K562 (cell line): ENCODE results near the gene RIMKLB. TPM values are rescaled to one million over a fixed set of nuclear protein-coding genes. Genes with fewer than 3 reads are reported as not detected.
"Not testable (repeated sequence)": the region's sequence is repeated elsewhere in the genome, so short reads cannot be mapped to it uniquely, and the experiment has no call there.

ENCODE experiments used
- ATAC-seq: fragments of 200-7000 bp; cut with Tn5 transposase; 3 replicates; pipeline ENCODE4 v1.9.1; 2020; ENCODE audit warnings: moderate library complexity
- BruUV-seq: library from RNA; stranded (reverse); fragments of 400-500 nt; replicated peaks from 2 replicates; lab custom pipeline; 2021; lab: Mats Ljungman, UMichigan
- CTCF ChIA-PET: fragments of 300-600 bp; formaldehyde crosslinking; extraction: SDS; loops from one replicate; lab custom pipeline; 2021; ENCODE audit warnings: low intra/inter-chr PET ratio; lab: Yijun Ruan, JAX
- POLR2A ChIA-PET: fragments of 300-600, 350-650 bp; sonication (Branson Sonifier 250); formaldehyde crosslinking; extraction: SDS; loops from one replicate; lab custom pipeline; 2021; ENCODE audit warnings: antibody characterized with exemption, inconsistent platforms; lab: Yijun Ruan, JAX
- DNase-seq, 4 experiments: peaks; one replicate each; pipeline versions ENCODE4 v3.0.0 to v3.0.0-alpha.2; 2011 to 2018; ENCODE audit warnings: low spot score in 3 of 4, mixed read lengths in 3 of 4; ENCODE audit errors: extremely low read depth in 1 of 4
- FAIRE-seq: peaks from 2 replicates; lab custom pipeline; 2011; peaks lifted over from hg19 to GRCh38; lab: Jason Lieb, UNC
- H2AFZ ChIP-seq: 2 replicates; pipeline ENCODE4 v1.6.0; 2011; ENCODE audit warnings: low read depth, low read length, control low read depth, inconsistent platforms
- H3K27ac ChIP-seq: fragments of 200-600 bp; 3 replicates; pipeline ENCODE4 v1.8.0; 2011; ENCODE audit warnings: low read depth, mild to moderate bottlenecking, control low read depth, inconsistent platforms, low read length, moderate library complexity, mixed read lengths; ENCODE audit errors: extremely low read depth
- H3K27me3 ChIP-seq, 2 experiments: fragments of 300-600 bp in 1 of 2; 2 replicates in 1 of 2; 3 replicates in 1 of 2; pipeline versions ENCODE4 v1.6.0 to v1.8.0; 2011; ENCODE audit warnings: inconsistent platforms in 2 of 2, low read length in 2 of 2, mild to moderate bottlenecking in 1 of 2, mixed read lengths in 1 of 2, moderate library complexity in 1 of 2; ENCODE audit not compliant: control insufficient read depth in 2 of 2, insufficient read depth in 2 of 2
- H3K36me3 ChIP-seq: fragments of 300-600 bp; 3 replicates; pipeline ENCODE4 v1.8.0; 2011; ENCODE audit warnings: mild to moderate bottlenecking, low read length, inconsistent platforms; ENCODE audit not compliant: control insufficient read depth, insufficient read depth
- H3K4me1 ChIP-seq, 2 experiments: fragments of 200-600 bp in 1 of 2; replicated peaks in 1 of 2; 2 replicates in 1 of 2; 3 replicates in 1 of 2; pipeline versions ENCODE4 v1.5.1 to v1.8.0; 2011; ENCODE audit warnings: inconsistent platforms in 2 of 2, low read length in 2 of 2, mild to moderate bottlenecking in 1 of 2, mixed read lengths in 1 of 2, moderate library complexity in 1 of 2; ENCODE audit not compliant: control insufficient read depth in 2 of 2, insufficient read depth in 2 of 2
- H3K4me2 ChIP-seq: 2 replicates; pipeline ENCODE4 v1.6.1; 2011; ENCODE audit warnings: low read length, control low read depth, inconsistent platforms, mixed read lengths; ENCODE audit not compliant: insufficient read depth
- H3K4me3 ChIP-seq: fragments of 200-600 bp; sonication (generic), shearing (Covaris generic); 2 replicates; pipeline ENCODE4 v1.5.1; 2016; ENCODE audit warnings: control low read depth, inconsistent platforms
- H3K79me2 ChIP-seq: fragments of 200-600 bp; 3 replicates; pipeline ENCODE4 v1.8.0; 2011; ENCODE audit warnings: low read length, inconsistent platforms; ENCODE audit not compliant: control insufficient read depth, insufficient read depth
- H3K9ac ChIP-seq, 2 experiments: 2 replicates each; pipeline versions ENCODE4 v1.6.0 to v1.6.1; 2011; ENCODE audit warnings: low read depth in 2 of 2, low read length in 2 of 2, control low read depth in 1 of 2, inconsistent platforms in 1 of 2, mild to moderate bottlenecking in 1 of 2, mixed read lengths in 1 of 2; ENCODE audit not compliant: insufficient read depth in 1 of 2
- H3K9me1 ChIP-seq: one replicate; pipeline ENCODE4 v1.6.0; 2011; ENCODE audit warnings: inconsistent platforms, mild to moderate bottlenecking, low read length, moderate library complexity; ENCODE audit not compliant: control insufficient read depth, insufficient read depth
- H3K9me3 ChIP-seq: replicated peaks from 2 replicates; pipeline ENCODE4 v1.5.1; 2011; ENCODE audit warnings: low read depth, low read length, inconsistent platforms; ENCODE audit not compliant: control insufficient read depth, insufficient read depth
- H4K20me1 ChIP-seq: replicated peaks from 2 replicates; pipeline ENCODE4 v1.6.1; 2011; ENCODE audit warnings: low read length, inconsistent platforms, mixed read lengths; ENCODE audit not compliant: control insufficient read depth, insufficient read depth
- WGBS: fragments of 100-300 bp; shearing (Covaris generic); methylation state at CpG from one replicate; pipeline ENCODE4 v1.1.6; 2016; ENCODE audit warnings: low coverage, mixed read lengths; ENCODE audit not compliant: insufficient coverage; ENCODE audit errors: missing lambda C conversion rate; 5-methylcytosine and 5-hydroxymethylcytosine counted together
- in situ Hi-C: fragments of 300-500 bp; cut with MboI; formaldehyde crosslinking; loops from 4 replicates; pipeline ENCODE4 v1.15.0; 2018; ENCODE audit warnings: inconsistent platforms, mixed read lengths
- intact Hi-C: fragments of 100-400 bp; cut with micrococcal nuclease; formaldehyde crosslinking; loops from 2 replicates; pipeline ENCODE4 v1.14.2; 2022
- polyA plus RNA-seq, 8 experiments: library from polyadenylated mRNA; depleted of rRNA in 4 of 8; stranded (reverse) in 5 of 8; unstranded in 3 of 8; fragments of >200 nt; fragmentation: Nextera tagmentation in 2 of 8; fragmentation: Illumina TruSeq in 1 of 8; extraction: Ambion mirVana in 2 of 8; extraction: Trizol in 1 of 8; gene quantifications; 2 replicates each; pipeline versions ENCODE4 v1.2.1 to v1.2.3, GENCODE V29; 2011 to 2014; ENCODE audit warnings: inconsistent platforms in 1 of 8, missing spikeins in 1 of 8
- total RNA-seq, 7 experiments: library from RNA; depleted of rRNA in 6 of 7; stranded (reverse); fragments of >200 nt in 6 of 7; fragmentation: Illumina TruSeq in 2 of 7; extraction: Trizol in 2 of 7; gene quantifications; 2 replicates each; pipeline versions ENCODE4 v1.2.1 to v1.2.3, GENCODE V29; 2011 to 2021; ENCODE audit warnings: low replicate concordance in 1 of 7

Gene RIMKLB
- total and polyA plus RNA-seq, 9 of the 15 experiments (the other 6 are each of a cell fraction or from before 2014, with no cell fraction given): 6.5 to 22.8 (median 17.2) TPM

- in situ Hi-C loops, POLR2A ChIA-PET, H3K79me2 ChIP-seq, H2AFZ ChIP-seq, H3K9ac ChIP-seq, DNase-seq, H3K27me3 ChIP-seq, H3K4me1 ChIP-seq, H3K9me1 ChIP-seq, ATAC-seq, FAIRE-seq, H4K20me1 ChIP-seq, H3K4me2 ChIP-seq, BruUV-seq, H3K4me3 ChIP-seq, H3K9me3 ChIP-seq, H3K36me3 ChIP-seq, H3K27ac ChIP-seq, CTCF ChIA-PET: not testable (repeated sequence)
- WGBS: 70% methylated on average over 2 of the region's 28 CpGs
- intact Hi-C loops: loop anchor here (10.0 kb wide), 1 partner anchor 258 kb away; no protein-coding TSS in a partner anchor
Measured at GRCh38 chr12:8787206-8787605, 89.4 kb downstream of the RIMKLB start.

DNA sequence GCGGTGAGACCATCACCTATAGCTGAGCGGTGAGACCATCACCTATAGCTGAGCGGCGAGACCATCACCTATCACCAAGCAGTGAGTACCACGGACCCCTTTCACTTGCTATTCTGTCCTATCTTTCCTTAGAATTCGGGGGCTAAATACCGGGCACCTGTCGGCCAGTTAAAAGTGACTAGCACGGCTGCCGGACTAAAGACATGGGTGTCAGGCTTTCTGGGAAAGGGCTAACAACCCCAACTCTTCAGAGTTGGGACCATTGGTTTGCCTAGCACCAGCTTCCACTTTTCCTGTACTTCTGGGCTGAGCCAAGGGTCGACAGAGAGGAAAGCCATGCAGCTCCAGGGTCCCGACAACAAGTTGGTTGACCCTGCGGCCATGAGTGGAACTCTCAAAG lies 90.9 kb downstream of the RIMKLB start:
- H3K4me1 ChIP-seq, H3K4me2 ChIP-seq, POLR2A ChIA-PET, in situ Hi-C loops, H3K27me3 ChIP-seq, H2AFZ ChIP-seq, BruUV-seq, FAIRE-seq, H3K9me3 ChIP-seq, H4K20me1 ChIP-seq, H3K4me3 ChIP-seq, H3K9me1 ChIP-seq, H3K36me3 ChIP-seq, CTCF ChIA-PET, H3K9ac ChIP-seq, ATAC-seq, H3K27ac ChIP-seq, H3K79me2 ChIP-seq, DNase-seq: not testable (repeated sequence)
- 60% methylated on average over 8 of the region's 13 CpGs for WGBS
- intact Hi-C loops: loop anchor here (10.0 kb wide), 1 partner anchor 256 kb away; no protein-coding TSS in a partner anchor

- H3K9me3 ChIP-seq, DNase-seq, H3K4me1 ChIP-seq, BruUV-seq, FAIRE-seq, H3K27me3 ChIP-seq, H3K36me3 ChIP-seq, CTCF ChIA-PET, H3K9ac ChIP-seq, H3K9me1 ChIP-seq, ATAC-seq, H4K20me1 ChIP-seq, H2AFZ ChIP-seq, in situ Hi-C loops, H3K4me3 ChIP-seq, H3K79me2 ChIP-seq, H3K27ac ChIP-seq, H3K4me2 ChIP-seq: not testable (repeated sequence)
- POLR2A ChIA-PET: interaction anchor here (0.6 kb wide), 1 partner anchor 71 kb away, joined by 3 read pairs; no protein-coding TSS in a partner anchor
- intact Hi-C loops: loop anchor here (10.0 kb wide), 1 partner anchor 255 kb away; no protein-coding TSS in a partner anchor
- WGBS: 74% methylated on average over 12 of the region's 13 CpGs
Measured at GRCh38 chr12:8789341-8790013, 91.7 kb downstream of the RIMKLB start.

DNA sequence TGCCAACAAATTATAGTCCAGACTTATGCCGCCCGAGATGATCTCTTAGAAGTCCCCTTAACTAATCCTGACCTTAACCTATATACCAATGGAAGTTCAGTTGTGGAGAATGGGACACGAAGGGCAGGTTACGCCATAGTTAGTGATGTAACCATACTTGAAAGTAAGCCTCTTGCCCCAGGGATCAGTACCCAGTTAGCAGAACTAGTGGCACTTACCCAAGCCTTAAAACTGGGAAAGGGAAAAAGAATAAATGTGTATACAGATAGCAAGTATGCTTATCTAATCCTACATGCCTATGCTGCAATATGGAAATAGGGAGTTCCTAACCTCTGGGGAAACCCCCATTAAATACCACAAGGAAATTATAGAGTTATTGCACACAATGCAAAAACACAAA lies 95.4 kb downstream of the RIMKLB start:
- H3K9ac ChIP-seq, CTCF ChIA-PET, DNase-seq, H3K9me1 ChIP-seq, in situ Hi-C loops, H2AFZ ChIP-seq, H3K4me2 ChIP-seq, H3K4me1 ChIP-seq, H3K36me3 ChIP-seq, H3K79me2 ChIP-seq, H3K4me3 ChIP-seq, H3K27ac ChIP-seq, intact Hi-C loops, POLR2A ChIA-PET, H3K9me3 ChIP-seq, H3K27me3 ChIP-seq, BruUV-seq, FAIRE-seq, ATAC-seq, H4K20me1 ChIP-seq: not testable (repeated sequence)
- 80% methylated on average over 2 of the region's 4 CpGs for WGBS
